B cell (primary cell): ENCODE data around the gene ST6GAL1. TPM values are rescaled to one million over a fixed set of nuclear protein-coding genes. Genes with fewer than 3 reads are reported as not detected.

Experiments used
- ATAC-seq: fragments of 200-7000 bp; cut with Tn5 transposase; one replicate; pipeline ENCODE4 v1.10.0; 2021; ENCODE audit warnings: low read depth, mild to moderate bottlenecking, moderate number of reproducible peaks, moderate library complexity
- CTCF ChIA-PET: fragments of 350-600 bp; sonication (Branson Sonifier 250); formaldehyde crosslinking; loops from one replicate; lab custom pipeline; 2021; ENCODE audit warnings: antibody characterized with exemption, inconsistent platforms; lab: Charles Lee
- POLR2A ChIA-PET: fragments of 350-600 bp; sonication (Branson Sonifier 250); formaldehyde crosslinking; loops from one replicate; lab custom pipeline; 2021; ENCODE audit warnings: antibody characterized with exemption; lab: Charles Lee
- DNase-seq: peaks from one replicate; pipeline ENCODE4 v3.0.0; 2013
- H2AFZ ChIP-seq: 2 replicates; pipeline ENCODE4 v1.6.1; 2012; ENCODE audit warnings: mild to moderate bottlenecking, low read depth, low read length; ENCODE audit not compliant: insufficient read depth, poor library complexity, severe bottlenecking
- H3K27ac ChIP-seq, 2 donors: 1 replicate in 1 of 2; 2 replicates in 1 of 2; pipeline ENCODE4 v1.5.1; 2012 to 2013; ENCODE audit warnings: low read length in 2 of 2, mild to moderate bottlenecking in 2 of 2, moderate library complexity in 1 of 2
- H3K27me3 ChIP-seq, 4 experiments: fragments of 200-600 bp in 1 of 4; sonication (generic) in 1 of 4; replicated peaks in 1 of 4; 1 replicate in 2 of 4; 2 replicates in 2 of 4; pipeline versions ENCODE4 v1.6.1 to v1.7.0; 2013 to 2016; ENCODE audit warnings: low read length in 3 of 4, mild to moderate bottlenecking in 2 of 4, mixed read lengths in 1 of 4, moderate library complexity in 1 of 4; ENCODE audit not compliant: insufficient read depth in 4 of 4, control insufficient read depth in 3 of 4; ENCODE audit errors: control extremely low read depth in 1 of 4
- H3K36me3 ChIP-seq, 2 experiments: replicated peaks in 1 of 2; 1 replicate in 1 of 2; 2 replicates in 1 of 2; pipeline versions ENCODE4 v1.6.1 to v1.7.1; 2013; ENCODE audit warnings: low read length in 1 of 2; ENCODE audit not compliant: insufficient read depth in 2 of 2, control insufficient read depth in 1 of 2; ENCODE audit errors: control extremely low read depth in 1 of 2, extremely low read depth in 1 of 2
- H3K4me1 ChIP-seq, 2 donors: fragments of 200-600 bp in 1 of 2; sonication (generic) in 1 of 2; 1 replicate in 1 of 2; 2 replicates in 1 of 2; pipeline versions ENCODE4 v1.5.1 to v1.6.1; 2013 to 2017; ENCODE audit warnings: low read length in 2 of 2; ENCODE audit not compliant: control insufficient read depth in 2 of 2, insufficient read depth in 2 of 2
- H3K4me2 ChIP-seq: replicated peaks from 2 replicates; pipeline ENCODE3; 2012; ENCODE audit warnings: mild to moderate bottlenecking, low read depth, low read length; ENCODE audit not compliant: poor library complexity, severe bottlenecking
- H3K4me3 ChIP-seq, 5 experiments: fragments of 200-600 bp in 1 of 5; sonication (generic) in 1 of 5; 1 replicate in 3 of 5; 2 replicates in 2 of 5; pipeline versions ENCODE4 v1.5.1 to v1.7.0; 2011 to 2016; ENCODE audit warnings: low read length in 4 of 5, mild to moderate bottlenecking in 4 of 5, low read depth in 2 of 5, control low read depth in 1 of 5, moderate library complexity in 1 of 5; ENCODE audit not compliant: insufficient read depth in 1 of 5; ENCODE audit errors: control extremely low read depth in 1 of 5, extremely low read depth in 1 of 5
- H3K79me2 ChIP-seq: fragments of 200-600 bp; sonication (generic); one replicate; pipeline ENCODE4 v1.6.0; 2016; ENCODE audit warnings: low read length; ENCODE audit not compliant: control insufficient read depth, insufficient read depth
- H3K9ac ChIP-seq: fragments of 200-600 bp; sonication (generic); 2 replicates; pipeline ENCODE4 v1.6.1; 2017; ENCODE audit warnings: mild to moderate bottlenecking, low read length, moderate library complexity
- H3K9me3 ChIP-seq, 3 donors: one replicate each; pipeline versions ENCODE4 v1.6.1 to v1.7.1; 2013; ENCODE audit warnings: low read length in 2 of 3; ENCODE audit not compliant: control insufficient read depth in 2 of 3, insufficient read depth in 1 of 3; ENCODE audit errors: control extremely low read depth in 1 of 3
- H4K20me1 ChIP-seq: 2 replicates; pipeline ENCODE4 v1.6.0; 2012; ENCODE audit warnings: mild to moderate bottlenecking, low read length; ENCODE audit not compliant: insufficient read depth, control insufficient read depth, poor library complexity, severe bottlenecking
- H3K27ac Mint-ChIP-seq: one replicate; pipeline ENCODE4 v1.8.0; 2021; ENCODE audit warnings: mixed read lengths
- H3K27me3 Mint-ChIP-seq: one replicate; pipeline ENCODE4 v1.8.0; 2021; ENCODE audit warnings: mixed read lengths
- H3K4me1 Mint-ChIP-seq: one replicate; pipeline ENCODE4 v1.8.0; 2021; ENCODE audit warnings: mixed read lengths
- H3K4me3 Mint-ChIP-seq: one replicate; pipeline ENCODE4 v1.8.0; 2021; ENCODE audit warnings: mixed read lengths
- H3K9me3 Mint-ChIP-seq: one replicate; pipeline ENCODE4 v1.8.0; 2022; ENCODE audit warnings: mixed read lengths; ENCODE audit not compliant: insufficient read depth
- EZH2 ChIP-seq: IDR thresholded peaks from 2 replicates; pipeline ENCODE4 v1.6.1; 2012; ENCODE audit warnings: borderline replicate concordance, low read depth, mild to moderate bottlenecking, moderate library complexity, low read length; ENCODE audit not compliant: insufficient read depth, poor library complexity, severe bottlenecking
- whole genome bisulfite sequencing: methylation state at CpG from one replicate; pipeline ENCODE4 v1.1.5; 2013; ENCODE audit warnings: missing lambda C conversion rate; ENCODE audit not compliant: insufficient coverage; 5-methylcytosine and 5-hydroxymethylcytosine counted together
- intact Hi-C: fragments of 100-400 bp; cut with micrococcal nuclease; formaldehyde crosslinking; loops from one replicate; pipeline ENCODE4 v1.10.0; 2022
- polyA plus RNA-seq: library from polyadenylated mRNA; depleted of rRNA; stranded (reverse); fragments of >200 nt; gene quantifications from 2 replicates; pipeline ENCODE4 v1.2.3, GENCODE V29; 2012
- total RNA-seq, 2 donors: library from RNA; stranded (reverse); fragments of 120-200 nt in 1 of 2; gene quantifications; 1 replicate in 1 of 2; 2 replicates in 1 of 2; pipeline versions ENCODE4 v1.2.3 to v1.2.4, GENCODE V29; 2013 to 2022
- TF ChIP-seq, protein P1 (sequence below): fragments of 200-600 bp; IDR thresholded peaks from one replicate; pipeline ENCODE4 v1.8.0; 2022; ENCODE audit warnings: antibody characterized with exemption, mild to moderate bottlenecking

ST6GAL1 gene
- total and polyA plus RNA-seq, 2 donors (not counting 1 experiment from before 2014, with no cell fraction given) = 174 to 563 TPM

DNA sequence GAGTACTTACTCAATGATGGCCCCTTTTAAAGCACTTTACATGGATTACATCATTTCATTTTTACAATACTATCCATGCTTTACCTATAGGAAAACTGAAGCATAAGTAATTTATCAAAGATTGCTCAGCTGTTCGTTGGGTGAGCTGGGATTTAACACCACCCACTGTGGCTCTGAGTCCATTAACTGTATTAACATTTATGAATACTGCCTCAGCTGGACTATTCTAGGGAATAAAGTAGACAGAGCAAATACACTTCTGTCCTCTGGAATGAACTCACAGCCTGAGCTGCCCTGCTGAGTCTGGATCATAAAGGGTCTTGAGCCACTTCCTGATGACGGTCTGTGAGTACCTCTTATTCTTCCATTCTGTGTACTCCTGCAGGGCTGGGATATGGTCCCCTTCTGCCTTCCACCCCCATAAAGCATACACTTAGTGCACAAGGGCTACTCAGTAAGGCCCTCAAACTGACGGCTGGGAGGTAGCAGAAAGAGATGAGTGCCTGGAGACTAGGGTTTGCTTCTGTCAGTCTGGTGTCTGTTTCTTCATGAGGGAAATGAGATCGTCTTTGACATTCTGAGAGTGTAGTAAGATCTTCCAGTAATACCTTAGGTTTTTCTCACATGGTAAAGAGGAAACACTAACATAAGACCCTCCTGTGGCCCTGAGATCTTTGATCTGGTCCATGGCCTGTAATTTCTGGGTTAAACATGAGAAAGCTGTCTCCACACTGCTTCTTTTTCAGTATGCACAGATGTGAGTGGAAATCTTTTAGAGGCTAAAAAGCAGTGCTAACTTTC, 12.6 kb upstream of the ST6GAL1 start:
- no peak for DNase-seq
- Mint-ChIP-seq H3K4me1 (peaks cover 29% of the 10 kb centered on the region), H3K4me3 (no peak overlapping the region), H3K27me3 (no peaks in the 10 kb centered on the region), H3K9me3 (peaks cover 1% of the 10 kb centered on the region), H3K27ac (peak overlapping the region; percentile 27)
- Histone ChIP-seq H2AFZ (no peak overlapping the region), H3K4me2 (no peak overlapping the region), H4K20me1 (no peaks in the 10 kb centered on the region), H3K27me3 (no peaks in the 10 kb centered on the region), H3K36me3 (no peaks in the 10 kb centered on the region), H3K4me1 (peaks cover 11 to 14% of the 10 kb centered on the region in 2 donors), H3K9me3 (no peaks in the 10 kb centered on the region), H3K4me3 (no peak overlapping the region), H3K79me2 (no peaks in the 10 kb centered on the region), H3K27ac (no peak overlapping the region), H3K9ac (no peak overlapping the region)
- TF ChIP-seq, protein P1, sequence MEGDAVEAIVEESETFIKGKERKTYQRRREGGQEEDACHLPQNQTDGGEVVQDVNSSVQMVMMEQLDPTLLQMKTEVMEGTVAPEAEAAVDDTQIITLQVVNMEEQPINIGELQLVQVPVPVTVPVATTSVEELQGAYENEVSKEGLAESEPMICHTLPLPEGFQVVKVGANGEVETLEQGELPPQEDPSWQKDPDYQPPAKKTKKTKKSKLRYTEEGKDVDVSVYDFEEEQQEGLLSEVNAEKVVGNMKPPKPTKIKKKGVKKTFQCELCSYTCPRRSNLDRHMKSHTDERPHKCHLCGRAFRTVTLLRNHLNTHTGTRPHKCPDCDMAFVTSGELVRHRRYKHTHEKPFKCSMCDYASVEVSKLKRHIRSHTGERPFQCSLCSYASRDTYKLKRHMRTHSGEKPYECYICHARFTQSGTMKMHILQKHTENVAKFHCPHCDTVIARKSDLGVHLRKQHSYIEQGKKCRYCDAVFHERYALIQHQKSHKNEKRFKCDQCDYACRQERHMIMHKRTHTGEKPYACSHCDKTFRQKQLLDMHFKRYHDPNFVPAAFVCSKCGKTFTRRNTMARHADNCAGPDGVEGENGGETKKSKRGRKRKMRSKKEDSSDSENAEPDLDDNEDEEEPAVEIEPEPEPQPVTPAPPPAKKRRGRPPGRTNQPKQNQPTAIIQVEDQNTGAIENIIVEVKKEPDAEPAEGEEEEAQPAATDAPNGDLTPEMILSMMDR = no peak
- no peak for TF ChIP-seq EZH2
- WGBS = no CpG with 5 or more reads among the region's 4 CpGs
- intact Hi-C loops = loop anchor here (5.0 kb wide), 1 partner anchor 35 kb away; no protein-coding TSS in a partner anchor
- ChIA-PET POLR2A (interaction anchor here (0.6 kb wide), 1 partner anchor 149 kb away, joined by 4 read pairs; no protein-coding TSS in a partner anchor), CTCF (interaction anchor here (1.1 to 1.4 kb wide), 2 partner anchors 8 to 68 kb away, joined by 3 read pairs; no protein-coding TSS in a partner anchor)
- no peak for ATAC-seq

- POLR2A ChIA-PET = no interaction called here
Measured at GRCh38 chr3:186920301-186920700, 10.0 kb upstream of the ST6GAL1 start.

More at GRCh38 chr3:186920301-186920700, 10.0 kb upstream of the ST6GAL1 start:
- no peak overlapping the region for H3K4me2 ChIP-seq
- Mint-ChIP-seq H3K9me3 (no peaks in the 10 kb centered on the region), H3K27me3 (no peaks in the 10 kb centered on the region), H3K27ac (no peak overlapping the region), H3K4me1 (peaks cover 20% of the 10 kb centered on the region), H3K4me3 (no peak overlapping the region)
- no peak overlapping the region for H2AFZ ChIP-seq
- no peaks in the 10 kb centered on the region for H4K20me1 ChIP-seq
- peaks cover 11 to 14% of the 10 kb centered on the region in 2 donors for H3K4me1 ChIP-seq
- H3K9me3 ChIP-seq = no peaks in the 10 kb centered on the region
- no peak for DNase-seq
- CTCF ChIA-PET = interaction anchor here (0.9 to 1.2 kb wide), 5 partner anchors 12 to 245 kb away, joined by 3 to 8 read pairs (median 3); no protein-coding TSS in a partner anchor
- no peaks in the 10 kb centered on the region for H3K36me3 ChIP-seq
- H3K27ac ChIP-seq = no peak overlapping the region
- no peaks in the 10 kb centered on the region for H3K27me3 ChIP-seq
- intact Hi-C loops = no loop called here
- no peak for TF ChIP-seq EZH2
- TF ChIP-seq, protein P1 = no peak
- no peak overlapping the region for H3K4me3 ChIP-seq
- WGBS = 100% methylated on average over 1 of the region's 4 CpGs
- H3K9ac ChIP-seq = no peak overlapping the region
- no peak for ATAC-seq
- no peaks in the 10 kb centered on the region for H3K79me2 ChIP-seq
